DND-41 (cell line): ENCODE results near the gene PRR13.

ENCODE experiments used
- CTCF ChIP-seq: IDR thresholded peaks from 2 replicates; pipeline ENCODE4 v1.5.1; 2012; ENCODE audit warnings: borderline replicate concordance, low read length, moderate library complexity, mild to moderate bottlenecking; ENCODE audit not compliant: poor library complexity, severe bottlenecking; ENCODE audit errors: extremely low read depth
- EZH2 ChIP-seq: IDR thresholded peaks from 3 replicates; pipeline ENCODE4 v1.6.1; 2012; ENCODE audit warnings: borderline replicate concordance, low read depth, mild to moderate bottlenecking, moderate library complexity, low read length, inconsistent platforms; ENCODE audit not compliant: severe bottlenecking

- no peak for TF ChIP-seq CTCF
- no peak for TF ChIP-seq EZH2
Measured at GRCh38 chr12:53399896-53400295, 41.6 kb upstream of the PRR13 start.
